GM18505 (cell line): ENCODE data around the gene SFRP2.

ENCODE experiments used
- ATAC-seq: cut with Tn5 transposase; IDR thresholded peaks from one replicate; pipeline ENCODE4 v1.9.1; 2021; ENCODE audit not compliant: unreplicated experiment
- POLR2A ChIP-seq: IDR thresholded peaks from 4 replicates; pipeline ENCODE4 v1.6.1; 2011; ENCODE audit warnings: borderline replicate concordance; ENCODE audit not compliant: insufficient read depth, insufficient read length; ENCODE audit errors: extremely low read depth

The SFRP2 gene

GRCh38 chr4:153789741-153790499 lies 1.0 kb upstream of the SFRP2 start:
- no peak for TF ChIP-seq POLR2A
- no peak for ATAC-seq

- no peak for TF ChIP-seq POLR2A
- ATAC-seq = no peak
Observed at GRCh38 chr4:153788051-153788412, 851 bp downstream of the SFRP2 start.

- ATAC-seq = no peak
- no peak for TF ChIP-seq POLR2A
Observed at GRCh38 chr4:153787575-153787974, 1.3 kb downstream of the SFRP2 start.

- no peak for ATAC-seq
- no peak for TF ChIP-seq POLR2A
Observed at GRCh38 chr4:153787061-153787560, 1.8 kb downstream of the SFRP2 start.

GRCh38 chr4:153785910-153786721 lies 2.8 kb downstream of the SFRP2 start:
- ATAC-seq = no peak
- TF ChIP-seq POLR2A = no peak

GRCh38 chr4:153784166-153784699 lies 4.7 kb downstream of the SFRP2 start:
- no peak for ATAC-seq
- TF ChIP-seq POLR2A = no peak

- ATAC-seq = no peak
Observed at GRCh38 chr4:153782581-153782980, 6.3 kb downstream of the SFRP2 start.

GRCh38 chr4:153781717-153782416 lies 7.0 kb downstream of the SFRP2 start:
- no peak for TF ChIP-seq POLR2A
- no peak for ATAC-seq

More at GRCh38 chr4:153782581-153782980, 6.3 kb downstream of the SFRP2 start:
- TF ChIP-seq POLR2A = no peak

- ATAC-seq = peak; percentile 15
- no peak for TF ChIP-seq POLR2A
Observed at GRCh38 chr4:153781280-153781679, 7.6 kb downstream of the SFRP2 start.

GRCh38 chr4:153780876-153781275 lies 8.0 kb downstream of the SFRP2 start:
- ATAC-seq = peak; percentile 63
- no peak for TF ChIP-seq POLR2A

GRCh38 chr4:153780221-153780620 lies 8.7 kb downstream of the SFRP2 start:
- no peak for TF ChIP-seq POLR2A
- no peak for ATAC-seq

- no peak for TF ChIP-seq POLR2A
- ATAC-seq = no peak
Observed at GRCh38 chr4:153778383-153778782, 10.5 kb downstream of the SFRP2 start.

GRCh38 chr4:153777421-153777820 lies 11.5 kb downstream of the SFRP2 start:
- ATAC-seq = no peak
- no peak for TF ChIP-seq POLR2A
